AG10803 (cell line): ENCODE results near the gene RGR.

Source experiments
- DNase-seq: peaks from one replicate; pipeline ENCODE4 v3.0.0; 2010; ENCODE audit warnings: low read depth
- H3K4me3 ChIP-seq: 2 replicates; pipeline ENCODE4 v1.5.1; 2011; ENCODE audit warnings: mild to moderate bottlenecking, low read length, control low read depth
- TF ChIP-seq, protein P1 (sequence below): conservative IDR thresholded peaks from 2 replicates; pipeline ENCODE4 v1.5.1; 2011; ENCODE audit warnings: mild to moderate bottlenecking, low read length, control low read depth, inconsistent platforms

The RGR gene

DNA sequence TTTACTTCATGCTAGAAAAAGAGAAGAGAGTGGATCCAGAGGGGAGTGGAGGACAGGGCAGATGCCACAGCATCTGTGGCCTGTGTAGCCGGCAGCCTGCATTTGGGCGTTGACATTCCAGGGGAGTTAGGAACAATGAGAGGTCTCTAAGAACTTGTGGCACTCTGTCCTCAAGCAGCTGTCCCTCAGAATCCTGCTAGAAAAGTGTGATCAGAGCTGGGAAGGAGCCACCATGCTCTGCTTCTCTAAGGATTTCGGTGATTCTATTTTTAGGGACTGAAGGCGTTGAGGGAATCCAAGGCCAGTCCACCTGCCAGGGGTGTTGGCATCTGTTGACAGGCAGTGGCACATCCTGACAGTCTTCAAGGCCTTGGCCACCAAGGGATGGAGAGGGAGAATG lies 27.1 kb upstream of the RGR start:
- no peak for DNase-seq
- TF ChIP-seq, protein P1, sequence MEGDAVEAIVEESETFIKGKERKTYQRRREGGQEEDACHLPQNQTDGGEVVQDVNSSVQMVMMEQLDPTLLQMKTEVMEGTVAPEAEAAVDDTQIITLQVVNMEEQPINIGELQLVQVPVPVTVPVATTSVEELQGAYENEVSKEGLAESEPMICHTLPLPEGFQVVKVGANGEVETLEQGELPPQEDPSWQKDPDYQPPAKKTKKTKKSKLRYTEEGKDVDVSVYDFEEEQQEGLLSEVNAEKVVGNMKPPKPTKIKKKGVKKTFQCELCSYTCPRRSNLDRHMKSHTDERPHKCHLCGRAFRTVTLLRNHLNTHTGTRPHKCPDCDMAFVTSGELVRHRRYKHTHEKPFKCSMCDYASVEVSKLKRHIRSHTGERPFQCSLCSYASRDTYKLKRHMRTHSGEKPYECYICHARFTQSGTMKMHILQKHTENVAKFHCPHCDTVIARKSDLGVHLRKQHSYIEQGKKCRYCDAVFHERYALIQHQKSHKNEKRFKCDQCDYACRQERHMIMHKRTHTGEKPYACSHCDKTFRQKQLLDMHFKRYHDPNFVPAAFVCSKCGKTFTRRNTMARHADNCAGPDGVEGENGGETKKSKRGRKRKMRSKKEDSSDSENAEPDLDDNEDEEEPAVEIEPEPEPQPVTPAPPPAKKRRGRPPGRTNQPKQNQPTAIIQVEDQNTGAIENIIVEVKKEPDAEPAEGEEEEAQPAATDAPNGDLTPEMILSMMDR: no peak
- no peak overlapping the region for H3K4me3 ChIP-seq

DNA sequence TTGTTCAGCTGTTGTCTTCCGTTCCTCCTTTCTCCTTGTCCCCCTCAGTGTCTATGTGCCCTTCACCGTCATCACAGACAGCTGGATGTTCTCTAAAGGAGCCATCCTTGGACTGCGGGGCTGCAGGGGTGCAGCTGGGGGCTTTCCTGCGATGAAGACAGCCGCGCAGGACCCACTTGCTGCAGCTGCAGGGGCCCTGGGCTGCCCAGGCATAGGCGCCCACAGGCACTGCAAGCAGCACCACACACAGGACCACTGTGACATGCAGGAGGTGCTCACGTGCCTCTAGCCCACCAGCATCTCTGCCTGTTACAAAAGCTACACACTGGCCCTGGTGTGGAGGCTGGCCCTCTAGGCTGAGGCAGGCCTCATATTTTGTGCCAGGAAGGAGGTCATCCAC lies 22.9 kb upstream of the RGR start:
- H3K4me3 ChIP-seq: no peak overlapping the region
- no peak for DNase-seq
- TF ChIP-seq, protein P1: no peak

DNA sequence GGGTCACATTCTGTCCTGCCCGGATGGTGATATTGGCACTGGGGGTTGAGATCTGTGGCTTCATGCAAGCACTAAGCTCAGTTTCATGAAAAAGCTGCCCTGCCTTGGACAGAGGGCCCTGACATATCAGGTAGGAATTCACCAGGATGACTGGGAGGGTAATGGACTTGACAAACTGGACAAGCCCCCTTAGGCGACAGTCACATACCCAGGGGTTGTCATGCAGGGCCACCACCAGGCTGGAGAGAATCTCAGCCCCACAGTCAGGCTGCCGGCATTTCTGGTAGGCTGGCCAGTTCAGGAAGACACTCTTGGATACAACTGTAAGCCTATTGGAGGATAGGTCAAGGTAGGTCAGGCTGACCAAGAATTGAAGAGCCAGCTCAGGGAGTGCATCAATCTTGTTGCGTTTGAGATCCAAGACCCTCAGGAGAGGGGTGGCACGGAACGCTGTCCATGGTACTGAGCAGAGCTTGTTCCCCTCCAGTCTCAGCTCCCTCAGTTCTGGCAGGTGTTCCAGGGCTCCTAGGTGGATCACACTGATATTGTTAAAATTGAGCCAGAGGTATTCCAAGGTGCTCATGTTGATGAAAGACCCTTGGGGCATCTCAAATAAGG lies 20.3 kb upstream of the RGR start:
- TF ChIP-seq, protein P1: no peak
- no peak overlapping the region for H3K4me3 ChIP-seq
- DNase-seq: no peak

DNA sequence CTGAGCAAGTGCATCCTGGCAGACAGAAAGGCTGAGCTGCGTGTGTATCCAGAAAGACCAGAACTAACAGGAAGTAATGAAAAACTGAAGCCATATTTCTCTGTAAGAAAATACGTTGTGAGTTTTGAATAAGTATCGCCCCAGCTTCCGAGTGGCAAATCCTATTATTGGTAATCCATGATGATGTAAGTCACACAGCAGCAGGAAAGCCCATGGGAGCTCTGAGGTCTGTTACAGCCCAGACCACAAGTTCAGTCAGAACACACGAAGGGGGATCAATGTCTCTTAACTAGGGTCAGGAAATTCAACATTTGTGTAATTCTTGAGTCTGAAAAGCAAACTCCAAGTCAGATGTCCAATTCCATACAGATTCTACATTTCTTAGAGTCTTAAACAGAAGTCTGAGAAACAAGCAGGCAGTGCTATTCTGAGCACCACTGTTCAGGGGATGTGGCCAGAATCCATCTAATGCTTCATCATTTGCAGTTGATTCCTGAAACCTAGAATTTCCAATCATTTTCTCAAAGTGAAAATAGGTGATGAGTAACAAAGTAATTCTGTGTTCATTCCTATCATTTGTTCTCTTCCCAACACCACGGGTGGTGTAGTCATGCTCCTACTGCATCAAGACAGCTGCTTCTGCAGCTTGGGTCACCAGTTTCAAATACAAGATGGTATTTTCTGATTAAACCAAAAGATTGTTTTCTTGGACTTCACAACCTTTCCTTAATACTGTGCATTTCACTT lies 19.3 kb upstream of the RGR start, which contains the start of gene LRIT2:
LRIT2 (minus strand) TSS at position 118 of the 747 bp plus-strand sequence; CDS start at position 94, 24 bp downstream.
- TF ChIP-seq, protein P1: no peak
- no peak for DNase-seq
- H3K4me3 ChIP-seq: no peak within 1 kb of the TSS

DNA sequence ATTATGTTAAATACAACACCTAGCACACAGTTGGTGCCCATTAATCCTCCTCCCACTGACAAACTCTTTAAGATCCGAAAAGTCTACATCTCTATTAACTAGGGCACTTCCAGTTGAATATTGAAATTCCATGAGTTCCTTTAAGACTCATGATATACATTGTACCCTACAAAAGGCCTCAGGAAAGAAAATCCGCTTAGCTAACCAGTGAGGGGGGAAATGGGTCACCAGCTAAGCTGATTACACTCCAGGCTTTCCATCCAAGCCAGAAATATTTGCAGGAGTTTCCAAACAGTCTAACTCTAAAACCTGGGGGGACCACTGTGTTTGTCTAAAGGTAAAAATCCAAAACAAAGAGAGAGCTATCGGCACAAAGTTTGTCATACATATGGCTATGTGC lies 18.2 kb upstream of the RGR start:
- DNase-seq: no peak
- no peak overlapping the region for H3K4me3 ChIP-seq
- TF ChIP-seq, protein P1: no peak

DNA sequence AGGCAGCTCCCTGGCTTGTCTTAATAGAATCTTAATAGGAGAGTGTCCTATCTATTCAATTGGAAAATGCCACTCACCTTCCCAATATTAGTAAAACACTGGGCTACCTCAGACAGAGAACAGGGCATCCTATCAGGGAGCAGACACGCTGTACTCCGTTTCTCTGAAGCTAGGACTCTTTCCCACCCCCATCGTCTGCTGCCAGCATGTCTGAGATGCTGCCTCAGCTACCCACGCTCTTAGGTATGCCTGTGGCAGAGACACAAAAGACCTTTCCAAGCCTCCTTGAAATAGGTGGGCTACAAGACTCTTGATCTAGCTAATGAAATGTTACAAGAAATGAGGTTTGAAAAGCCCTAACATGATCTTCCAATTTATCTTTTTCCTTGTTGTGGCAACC lies 17.0 kb upstream of the RGR start:
- TF ChIP-seq, protein P1: no peak
- no peak overlapping the region for H3K4me3 ChIP-seq
- DNase-seq: no peak

DNA sequence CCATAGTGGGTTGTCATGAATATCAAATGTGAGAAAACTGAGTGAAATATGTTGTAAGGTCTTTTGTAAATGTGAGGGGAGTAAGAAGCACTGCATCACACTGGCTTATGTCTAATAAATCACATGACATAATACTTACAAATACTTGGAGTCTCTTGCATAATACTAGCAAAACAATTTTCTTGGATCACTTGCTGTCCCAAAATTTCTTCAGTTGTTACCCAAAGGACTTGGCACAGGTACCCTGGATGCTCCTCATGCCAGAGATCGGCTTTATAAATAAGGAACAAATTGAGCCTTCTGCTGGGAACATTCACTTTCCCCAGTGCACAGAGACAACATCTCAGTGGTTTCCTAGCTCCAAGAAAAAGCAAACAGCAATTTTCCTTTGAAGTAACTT lies 14.5 kb upstream of the RGR start:
- H3K4me3 ChIP-seq: no peak overlapping the region
- peak; percentile 6 for DNase-seq
- TF ChIP-seq, protein P1: no peak
